OCI-LY3 (cell line): ENCODE data around the gene KCND2.
A peak's percentile ranks its signal among the peaks of the same experiment; 100 is the strongest.

ENCODE experiments used
- CTCF ChIP-seq: fragments of 200-600, 300-600 bp; sonication (generic); IDR thresholded peaks from 2 replicates; pipeline ENCODE4 v1.5.1; 2014; ENCODE audit warnings: antibody characterized with exemption, low read length, low read depth
- EZH2phosphoT487 ChIP-seq: fragments of 200-600 bp; shearing (Covaris generic); IDR thresholded peaks from 2 replicates; pipeline ENCODE4 v1.6.1; 2018; ENCODE audit warnings: antibody characterized with exemption, mixed run types, low read depth

GRCh38 chr7:120725376-120726039, 452.5 kb downstream of the KCND2 start:
- TF ChIP-seq CTCF (peak; percentile 70), EZH2phosphoT487 (no peak)
